NT2/D1 (cell line): ENCODE data around the gene WDR59.

Source experiments
- SUZ12 ChIP-seq: IDR thresholded peaks from 2 replicates; pipeline ENCODE4 v1.6.1; 2011; ENCODE audit not compliant: insufficient read length, insufficient read depth; ENCODE audit errors: extremely low read depth
- YY1 ChIP-seq: IDR thresholded peaks from 2 replicates; pipeline ENCODE4 v1.6.1; 2011; ENCODE audit not compliant: insufficient read length, insufficient read depth
- ZNF274 ChIP-seq: IDR thresholded peaks from 2 replicates; pipeline ENCODE4 v1.6.1; 2011; ENCODE audit warnings: mild to moderate bottlenecking, low read depth, low read length

DNA sequence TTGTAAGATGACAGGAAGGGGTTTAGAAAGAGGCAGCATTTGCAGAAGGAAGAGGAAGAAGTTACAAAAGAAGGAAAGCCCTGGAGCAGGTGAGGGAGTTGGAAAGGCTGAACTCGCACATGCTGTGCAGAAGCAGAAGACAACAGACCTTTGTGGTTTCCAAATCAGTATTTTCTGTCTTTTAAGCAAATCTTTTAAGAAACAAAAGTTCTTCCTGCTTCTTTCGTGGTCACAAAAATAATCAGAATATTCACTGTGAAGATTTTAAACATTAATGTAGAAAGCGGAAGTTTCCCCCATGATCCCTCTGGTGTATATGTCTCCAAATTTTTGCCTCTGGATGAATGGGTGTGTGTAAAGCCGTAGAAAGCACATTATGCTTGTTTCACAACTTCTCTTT is 39.7 kb upstream of the WDR59 start:
- no peak for TF ChIP-seq SUZ12
- TF ChIP-seq ZNF274 = no peak
- no peak for TF ChIP-seq YY1
